GM12878 (cell line): ENCODE results near the gene TCP11. TPM values are rescaled to one million over a fixed set of nuclear protein-coding genes. Genes with fewer than 3 reads are reported as not detected.

Source experiments
- ATAC-seq: fragments of 200-7000 bp; cut with Tn5 transposase; 3 replicates; pipeline ENCODE4 v1.9.1; 2020; ENCODE audit warnings: mild to moderate bottlenecking, moderate library complexity
- BruUV-seq: library from RNA; stranded (reverse); fragments of 400-500 nt; replicated peaks from 2 replicates; lab custom pipeline; 2021; lab: Mats Ljungman, UMichigan
- CTCF ChIA-PET: fragments of 300-600 bp; sonication (Branson Sonifier 250); formaldehyde crosslinking; extraction: SDS; loops from one replicate; lab custom pipeline; 2021; ENCODE audit warnings: inconsistent platforms; lab: Yijun Ruan, JAX
- POLR2A ChIA-PET: fragments of 350-600 bp; formaldehyde crosslinking; extraction: SDS; loops from one replicate; lab custom pipeline; 2021; ENCODE audit warnings: inconsistent platforms; lab: Charles Lee
- RAD21 ChIA-PET: fragments of 300-600 bp; sonication (Branson Sonifier 250); formaldehyde crosslinking; loops from one replicate; lab custom pipeline; 2023; ENCODE audit warnings: antibody characterized with exemption; ENCODE audit not compliant: unreplicated experiment; lab: Charles Lee
- SMC1A ChIA-PET: fragments of 300-600 bp; sonication (Branson Sonifier 250); formaldehyde crosslinking; loops from one replicate; lab custom pipeline; 2023; ENCODE audit not compliant: unreplicated experiment, uncharacterized antibody; lab: Charles Lee
- DNase-seq: peaks from one replicate; pipeline ENCODE4 v3.0.0-alpha.2; 2011; ENCODE audit warnings: low read depth, low spot score
- FAIRE-seq: peaks from 3 replicates; lab custom pipeline; 2011; peaks lifted over from hg19 to GRCh38; lab: Jason Lieb, UNC
- H2AFZ ChIP-seq: 2 replicates; pipeline ENCODE4 v1.6.0; 2011; ENCODE audit warnings: low read depth, low read length, control low read depth; ENCODE audit not compliant: control insufficient read depth
- H3K27ac ChIP-seq: 2 replicates; pipeline ENCODE4 v1.5.1; 2011; ENCODE audit warnings: control low read depth; ENCODE audit not compliant: control insufficient read depth, insufficient read depth
- H3K27me3 ChIP-seq, 2 experiments: replicated peaks in 1 of 2; 2 replicates each; pipeline versions ENCODE4 v1.6.0 to v1.6.1; 2011; ENCODE audit warnings: low read length in 1 of 2; ENCODE audit not compliant: control insufficient read depth in 2 of 2, insufficient read depth in 2 of 2
- H3K36me3 ChIP-seq, 2 experiments: 2 replicates each; pipeline ENCODE4 v1.5.1; 2011; ENCODE audit warnings: low read length in 1 of 2; ENCODE audit not compliant: control insufficient read depth in 2 of 2, insufficient read depth in 2 of 2
- H3K4me1 ChIP-seq: 2 replicates; pipeline ENCODE4 v1.6.1; 2011; ENCODE audit warnings: mild to moderate bottlenecking, low read length, moderate library complexity, mixed read lengths; ENCODE audit not compliant: control insufficient read depth, insufficient read depth
- H3K4me2 ChIP-seq: 2 replicates; pipeline ENCODE4 v1.6.0; 2011; ENCODE audit warnings: control low read depth; ENCODE audit not compliant: control insufficient read depth, insufficient read depth
- H3K4me3 ChIP-seq: fragments of 200-600 bp; sonication (generic); 2 replicates; pipeline ENCODE4 v1.5.1; 2016
- H3K79me2 ChIP-seq: 2 replicates; pipeline ENCODE4 v1.6.0; 2011; ENCODE audit warnings: low read length; ENCODE audit not compliant: control insufficient read depth, insufficient read depth
- H3K9ac ChIP-seq: 2 replicates; pipeline ENCODE4 v1.8.0; 2011; ENCODE audit warnings: low read length, control low read depth, mixed read lengths; ENCODE audit not compliant: control insufficient read depth, insufficient read depth
- H3K9me3 ChIP-seq: replicated peaks from 3 replicates; pipeline ENCODE4 v1.5.1; 2011; ENCODE audit warnings: mild to moderate bottlenecking, low read length; ENCODE audit not compliant: control insufficient read depth, insufficient read depth
- H4K20me1 ChIP-seq: 2 replicates; pipeline ENCODE4 v1.6.0; 2011; ENCODE audit not compliant: control insufficient read depth, insufficient read depth
- ATF3 ChIP-seq: IDR thresholded peaks from 2 replicates; pipeline ENCODE4 v1.6.1; 2011; ENCODE audit warnings: low read depth, mild to moderate bottlenecking, low read length, moderate library complexity, borderline replicate concordance; ENCODE audit errors: extremely low read depth
- ETV6 ChIP-seq, 2 experiments: fragments of 450-650 bp in 1 of 2; IDR thresholded peaks in 1 of 2; conservative IDR thresholded peaks in 1 of 2; 2 replicates each; pipeline ENCODE4 v1.6.1; 2014; ENCODE audit warnings: antibody characterized with exemption in 1 of 2, borderline replicate concordance in 1 of 2, low read depth in 1 of 2, mild to moderate bottlenecking in 1 of 2, moderate library complexity in 1 of 2
- GABPA ChIP-seq: IDR thresholded peaks from 2 replicates; pipeline ENCODE4 v1.6.1; 2014; ENCODE audit warnings: antibody characterized with exemption, low read depth, mild to moderate bottlenecking, inconsistent platforms
- HDAC6 ChIP-seq: fragments of 200-600 bp; sonication (generic); IDR thresholded peaks from one replicate; pipeline ENCODE4 v1.8.0; 2017; ENCODE audit warnings: antibody characterized with exemption; ENCODE audit not compliant: unreplicated experiment
- LARP7 ChIP-seq: fragments of 450-650 bp; IDR thresholded peaks from 2 replicates; pipeline ENCODE4 v1.6.1; 2017; ENCODE audit warnings: mild to moderate bottlenecking
- NR2C2 ChIP-seq: IDR thresholded peaks from 2 replicates; pipeline ENCODE4 v1.6.1; 2011; ENCODE audit warnings: borderline replicate concordance, low read depth; ENCODE audit not compliant: control insufficient read depth, insufficient read length
- NR2F1 ChIP-seq: fragments of 450-650 bp; conservative IDR thresholded peaks from 2 replicates; pipeline ENCODE4 v1.6.1; 2017; ENCODE audit warnings: mild to moderate bottlenecking
- NRF1 ChIP-seq: conservative IDR thresholded peaks from 2 replicates; pipeline ENCODE4 v1.6.1; 2011; ENCODE audit warnings: mild to moderate bottlenecking, low read depth, low read length, improper control_type of control experiment
- POU2F2 ChIP-seq: IDR thresholded peaks from 3 replicates; pipeline ENCODE4 v1.6.1; 2011; ENCODE audit warnings: low read depth, mild to moderate bottlenecking, low read length, borderline replicate concordance
- RUNX3 ChIP-seq: IDR thresholded peaks from 2 replicates; pipeline ENCODE4 v1.6.1; 2012; ENCODE audit warnings: low read length, inconsistent platforms
- TCF7 ChIP-seq: IDR thresholded peaks from 2 replicates; pipeline ENCODE4 v1.6.1; 2014; ENCODE audit warnings: antibody characterized with exemption, borderline replicate concordance
- USF2 ChIP-seq: IDR thresholded peaks from 2 replicates; pipeline ENCODE4 v1.6.1; 2011; ENCODE audit warnings: low read depth, low read length, improper control_type of control experiment, borderline replicate concordance
- WRNIP1 ChIP-seq: IDR thresholded peaks from 2 replicates; pipeline ENCODE4 v1.6.1; 2011; ENCODE audit warnings: low read depth, low read length, improper control_type of control experiment, borderline replicate concordance
- ZBTB33 ChIP-seq: fragments of 450-650 bp; IDR thresholded peaks from 2 replicates; pipeline ENCODE4 v1.6.1; 2017; ENCODE audit warnings: mild to moderate bottlenecking
- WGBS: methylation state at CpG from one replicate; pipeline ENCODE4 v1.1.6; 2016; ENCODE audit warnings: low lambda C conversion rate; ENCODE audit not compliant: insufficient replicate concordance, insufficient coverage; ENCODE audit errors: missing lambda C conversion rate; 5-methylcytosine and 5-hydroxymethylcytosine counted together
- in situ Hi-C: fragments of 300-500 bp; cut with MboI; formaldehyde crosslinking; loops from 9 replicates; pipeline ENCODE4 v1.14.3; 2018; ENCODE audit warnings: mixed read lengths
- intact Hi-C: fragments of 100-400 bp; cut with micrococcal nuclease; formaldehyde crosslinking; loops from one replicate; pipeline ENCODE4 v1.14.2; 2022; ENCODE audit not compliant: unreplicated experiment
- polyA plus RNA-seq, 11 experiments: library from polyadenylated mRNA; depleted of rRNA in 4 of 11; unstranded in 6 of 11; stranded (reverse) in 5 of 11; fragments of >200 nt; fragmentation: Nextera tagmentation in 4 of 11; fragmentation: Illumina TruSeq in 1 of 11; extraction: Ambion mirVana in 4 of 11; extraction: Trizol in 1 of 11; gene quantifications; 1 replicate in 1 of 11; 2 replicates in 10 of 11; pipeline versions ENCODE4 v1.2.1 to v1.2.3, GENCODE V29; 2011 to 2016; ENCODE audit warnings: inconsistent platforms in 2 of 11, missing spikeins in 2 of 11, low read depth in 1 of 11
- total RNA-seq, 4 experiments: library from RNA; depleted of rRNA in 3 of 4; stranded (reverse); fragments of >200 nt in 3 of 4; fragmentation: Illumina TruSeq in 1 of 4; extraction: Trizol in 1 of 4; gene quantifications; 2 replicates each; pipeline versions ENCODE4 v1.2.1 to v1.2.3, GENCODE V29; 2013 to 2021

TCP11 gene
- total and polyA plus RNA-seq, 10 of the 15 experiments (the other 5 are each of a cell fraction or from before 2014, with no cell fraction given) = not detected

GRCh38 chr6:35147486-35147885 lies 6.3 kb upstream of the TCP11 start:
- no peak overlapping the region for H2AFZ ChIP-seq
- no peaks in the 10 kb centered on the region for H4K20me1 ChIP-seq
- no peaks in the 10 kb centered on the region for H3K79me2 ChIP-seq
- no peaks in the 10 kb centered on the region for H3K36me3 ChIP-seq
- ChIA-PET CTCF (interaction anchor here (0.7 to 7.9 kb wide), 9 partner anchors 9 to 161 kb away, joined by 3 to 114 read pairs (median 4); no protein-coding TSS in a partner anchor), SMC1A (interaction anchor here (0.9 to 5.2 kb wide), 11 partner anchors 9 to 161 kb away, joined by 3 to 65 read pairs (median 4); no protein-coding TSS in a partner anchor), POLR2A (no interaction called here)
- BruUV-seq = no TSS peak
- in situ Hi-C loops = no loop called here
- H3K4me2 ChIP-seq = no peak overlapping the region
- 57% methylated on average over 3 of the region's 3 CpGs for WGBS
- H3K27me3 ChIP-seq = no peaks in the 10 kb centered on the region
- no peak overlapping the region for H3K9ac ChIP-seq
- no peak for FAIRE-seq
- H3K27ac ChIP-seq = no peak overlapping the region
- peaks cover 6% of the 10 kb centered on the region for H3K4me1 ChIP-seq
- H3K4me3 ChIP-seq = no peak overlapping the region
- TF ChIP-seq WRNIP1 (no peak), NR2C2 (no peak), NRF1 (no peak)
- TF ChIP-seq, all 136 proteins: peak for 0
- ATAC-seq (no peak), DNase-seq (no peak)
- no peaks in the 10 kb centered on the region for H3K9me3 ChIP-seq
- RAD21 ChIA-PET = interaction anchor here (0.8 to 3.5 kb wide), 4 partner anchors 54 to 94 kb away, joined by 3 to 27 read pairs (median 4); no protein-coding TSS in a partner anchor
- intact Hi-C loops = loop anchor here (2.0 to 10.0 kb wide), 2 partner anchors 31 to 983 kb away; no protein-coding TSS in a partner anchor

- in situ Hi-C loops (no loop called here), intact Hi-C loops (loop anchor here (2.0 to 10.0 kb wide), 2 partner anchors 32 to 982 kb away; no protein-coding TSS in a partner anchor)
- no peaks in the 10 kb centered on the region for H3K36me3 ChIP-seq
- ChIA-PET SMC1A (interaction anchor here (0.6 to 5.2 kb wide), 10 partner anchors 9 to 160 kb away, joined by 3 to 65 read pairs (median 4); no protein-coding TSS in a partner anchor), CTCF (interaction anchor here (0.7 to 7.9 kb wide), 11 partner anchors 9 to 535 kb away, joined by 3 to 114 read pairs (median 4); no protein-coding TSS in a partner anchor), POLR2A (no interaction called here), RAD21 (interaction anchor here (0.7 to 3.5 kb wide), 4 partner anchors 32 to 94 kb away, joined by 3 to 27 read pairs (median 4); no protein-coding TSS in a partner anchor)
- H3K4me1 ChIP-seq = peaks cover 6% of the 10 kb centered on the region
- DNase-seq (no peak), ATAC-seq (no peak), FAIRE-seq (no peak)
- no peaks in the 10 kb centered on the region for H3K27me3 ChIP-seq
- no peaks in the 10 kb centered on the region for H3K9me3 ChIP-seq
- no peak overlapping the region for H3K4me3 ChIP-seq
- H3K27ac ChIP-seq = no peak overlapping the region
- H3K79me2 ChIP-seq = no peaks in the 10 kb centered on the region
- H2AFZ ChIP-seq = no peak overlapping the region
- H3K9ac ChIP-seq = no peak overlapping the region
- no peak overlapping the region for H3K4me2 ChIP-seq
- no peaks in the 10 kb centered on the region for H4K20me1 ChIP-seq
- BruUV-seq = no TSS peak
- WGBS = 72% methylated on average over 3 of the region's 3 CpGs
- TF ChIP-seq ZBTB33 (no peak), HDAC6 (no peak), ATF3 (no peak), USF2 (no peak), TCF7 (no peak), LARP7 (no peak), ETV6 (conservative IDR thresholded peaks at IDR 0.05 in 1 of 2, IDR thresholded peaks at IDR 0.05 in 1 of 2; ENCODE audit: borderline replicate concordance in 1 of 2, low read depth in 1 of 2) (no peak), POU2F2 (no peak), GABPA (no peak), RUNX3 (no peak), NR2F1 (no peak)
Measured at GRCh38 chr6:35147026-35147425, 5.9 kb upstream of the TCP11 start.
